ENCODE measurements around the gene DLGAP1.
A peak's percentile ranks its signal among the peaks of the same experiment; 100 is the strongest.

The DLGAP1 gene

DNA sequence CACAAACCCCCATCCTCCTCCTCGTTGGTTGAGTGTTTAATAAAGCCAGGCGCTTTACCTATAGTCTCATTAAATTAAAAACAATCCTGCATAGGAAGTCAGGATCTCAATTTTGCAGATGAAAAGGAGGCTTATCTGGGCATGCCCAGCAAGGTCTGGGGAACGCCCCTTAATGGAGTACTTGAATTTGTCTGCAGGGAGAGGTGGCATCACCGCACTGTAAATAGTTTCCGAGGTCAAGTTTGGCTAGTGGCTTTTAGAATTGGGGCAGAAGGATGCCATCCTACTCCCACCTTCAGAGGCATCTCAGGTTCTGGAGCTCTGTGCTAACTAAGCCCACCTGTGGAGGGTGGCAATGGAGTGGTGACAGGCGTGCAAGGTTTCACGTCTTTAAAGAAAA, 855.9 kb downstream of the DLGAP1 start:
- no peaks in the 10 kb centered on the region for H3K36me3 ChIP-seq (ENCODE audit: control insufficient read depth, insufficient read depth, low read length)
- peaks cover 43% of the 10 kb centered on the region for H3K4me1 ChIP-seq (ENCODE audit: control insufficient read depth, insufficient read depth, low read length)
- no peaks in the 10 kb centered on the region for H3K27me3 ChIP-seq (ENCODE audit: control insufficient read depth, insufficient read depth, low read length)
- H3K4me3 ChIP-seq (ENCODE audit: low read length): no peak overlapping the region
- H3K9me3 ChIP-seq (ENCODE audit: control insufficient read depth, low read length): no peaks in the 10 kb centered on the region
- H3K9ac ChIP-seq (ENCODE audit: low read length): no peak overlapping the region

- no peak overlapping the region for H3K4me3 ChIP-seq (ENCODE audit: low read length)
- peaks cover 42% of the 10 kb centered on the region for H3K4me1 ChIP-seq (ENCODE audit: control insufficient read depth, insufficient read depth, low read length)
- no peaks in the 10 kb centered on the region for H3K27me3 ChIP-seq (ENCODE audit: control insufficient read depth, insufficient read depth, low read length)
- H3K9me3 ChIP-seq (ENCODE audit: control insufficient read depth, low read length): no peaks in the 10 kb centered on the region
- no peaks in the 10 kb centered on the region for H3K36me3 ChIP-seq (ENCODE audit: control insufficient read depth, insufficient read depth, low read length)
- H3K9ac ChIP-seq (ENCODE audit: low read length): no peak overlapping the region
Measured at GRCh38 chr18:3598581-3598980, 856.5 kb downstream of the DLGAP1 start.

- Histone ChIP-seq H3K4me3 (ENCODE audit: low read length) (no peak overlapping the region), H3K9me3 (ENCODE audit: control insufficient read depth, low read length) (no peaks in the 10 kb centered on the region), H3K27me3 (ENCODE audit: control insufficient read depth, insufficient read depth, low read length) (no peaks in the 10 kb centered on the region), H3K9ac (ENCODE audit: low read length) (no peak overlapping the region), H3K36me3 (ENCODE audit: control insufficient read depth, insufficient read depth, low read length) (no peaks in the 10 kb centered on the region), H3K4me1 (ENCODE audit: control insufficient read depth, insufficient read depth, low read length) (peaks cover 46% of the 10 kb centered on the region)
Measured at GRCh38 chr18:3597409-3598357, 857.4 kb downstream of the DLGAP1 start.

DNA sequence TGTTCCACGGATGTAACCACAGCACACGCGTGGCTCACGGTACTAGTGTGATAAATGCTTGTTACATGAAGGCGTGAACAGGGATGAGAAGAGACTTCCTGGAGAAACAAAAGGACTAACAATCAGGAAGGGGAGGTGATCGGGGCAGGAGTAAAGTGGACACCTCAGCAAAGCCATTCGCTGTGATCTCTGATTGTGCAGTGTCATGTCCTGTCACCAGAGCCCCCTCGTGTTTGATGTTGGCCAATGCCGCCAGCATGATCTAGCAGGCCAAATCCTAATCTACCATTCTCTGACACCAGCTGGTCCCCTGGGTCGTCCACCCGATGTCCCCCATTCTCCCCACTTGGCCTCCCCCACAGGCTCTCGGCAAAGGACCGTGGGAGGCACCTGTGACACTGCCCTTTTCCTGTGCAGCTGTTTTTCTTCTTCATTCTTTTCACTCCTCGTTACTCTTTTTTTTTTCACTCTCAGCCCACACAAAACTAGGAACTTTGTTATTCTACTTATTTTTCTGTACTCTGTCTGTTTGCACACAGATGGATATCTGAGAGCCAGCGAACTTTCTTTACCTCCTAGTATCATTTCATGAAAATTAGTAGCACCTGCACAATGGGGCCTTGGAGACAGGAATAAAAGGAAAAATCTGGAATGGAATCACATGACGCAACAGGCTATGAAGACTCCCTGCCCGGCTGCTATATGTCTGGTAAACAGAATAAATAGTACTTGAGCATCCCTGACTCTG, 858.3 kb downstream of the DLGAP1 start:
- Histone ChIP-seq H3K9ac (ENCODE audit: low read length) (peak overlapping the region; percentile 62), H3K4me1 (ENCODE audit: control insufficient read depth, insufficient read depth, low read length) (peaks cover 45% of the 10 kb centered on the region), H3K4me3 (ENCODE audit: low read length) (peak overlapping the region; percentile 3), H3K36me3 (ENCODE audit: control insufficient read depth, insufficient read depth, low read length) (no peaks in the 10 kb centered on the region), H3K9me3 (ENCODE audit: control insufficient read depth, low read length) (no peaks in the 10 kb centered on the region), H3K27me3 (ENCODE audit: control insufficient read depth, insufficient read depth, low read length) (no peaks in the 10 kb centered on the region)

DNA sequence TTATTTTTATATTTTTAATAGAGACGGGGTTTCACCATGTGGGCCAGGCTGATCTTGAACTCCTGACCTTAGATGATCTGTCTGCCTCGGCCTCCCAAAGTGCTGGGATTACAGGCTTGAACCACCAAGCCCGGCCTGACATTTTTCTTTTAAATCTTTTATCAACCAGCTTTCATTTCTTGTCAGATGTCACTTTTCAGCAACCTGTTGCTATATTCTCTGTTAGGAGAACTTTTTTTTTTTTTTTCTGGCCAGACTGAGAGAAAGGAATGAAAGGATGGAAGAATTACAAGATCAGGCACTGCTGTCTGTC, 858.8 kb downstream of the DLGAP1 start:
- Histone ChIP-seq H3K9me3 (ENCODE audit: control insufficient read depth, low read length) (no peaks in the 10 kb centered on the region), H3K36me3 (ENCODE audit: control insufficient read depth, insufficient read depth, low read length) (no peaks in the 10 kb centered on the region), H3K4me1 (ENCODE audit: control insufficient read depth, insufficient read depth, low read length) (peaks cover 45% of the 10 kb centered on the region), H3K27me3 (ENCODE audit: control insufficient read depth, insufficient read depth, low read length) (no peaks in the 10 kb centered on the region), H3K9ac (ENCODE audit: low read length) (peak overlapping the region; percentile 62), H3K4me3 (ENCODE audit: low read length) (peak overlapping the region; percentile 3)

DNA sequence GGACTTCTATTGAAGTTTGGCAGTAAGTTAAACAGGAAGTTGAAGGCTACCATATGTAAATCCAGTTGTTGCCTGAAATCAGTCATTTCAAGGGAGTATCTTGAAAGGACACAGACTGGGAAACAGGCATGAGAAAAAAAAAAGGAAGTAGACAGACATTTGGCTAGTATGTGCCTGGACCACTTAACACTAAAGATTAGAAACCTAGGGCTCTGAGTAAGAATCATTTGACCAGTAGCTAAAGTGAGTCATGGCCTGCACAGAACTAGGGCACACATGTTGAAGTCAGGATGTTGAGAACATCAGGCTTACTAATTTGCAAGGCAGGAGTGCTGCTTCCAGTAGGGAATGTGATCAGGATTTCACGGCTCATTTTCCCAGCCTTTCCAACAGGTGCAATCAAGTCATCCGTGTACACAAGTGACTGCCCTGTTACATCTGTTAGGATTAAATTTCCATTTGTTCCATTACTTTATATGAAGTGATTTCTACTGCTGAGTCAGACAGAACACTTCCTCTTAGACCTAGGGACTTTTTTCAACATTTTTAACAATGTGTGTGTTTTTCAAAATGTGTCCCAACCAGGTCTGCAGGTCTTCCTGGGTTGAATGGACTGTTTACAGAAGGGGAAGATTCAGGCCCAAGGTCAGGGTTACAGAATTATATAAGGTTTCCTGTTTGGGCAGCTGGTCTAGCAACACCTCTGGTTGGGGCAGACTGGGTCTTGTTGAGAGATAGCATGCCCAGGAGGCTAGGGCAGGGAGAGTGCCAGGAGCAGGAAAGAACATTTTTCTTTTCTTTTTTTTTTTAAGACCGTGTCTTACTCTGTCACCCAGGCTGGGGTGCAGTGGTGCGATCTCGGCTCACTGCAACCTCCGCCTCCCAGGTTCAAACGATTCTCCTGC, 859.5 kb downstream of the DLGAP1 start:
- Histone ChIP-seq H3K9ac (ENCODE audit: low read length) (peak overlapping the region; percentile 92), H3K27me3 (ENCODE audit: control insufficient read depth, insufficient read depth, low read length) (no peaks in the 10 kb centered on the region), H3K4me3 (ENCODE audit: low read length) (peak overlapping the region; percentile 88), H3K36me3 (ENCODE audit: control insufficient read depth, insufficient read depth, low read length) (no peaks in the 10 kb centered on the region), H3K9me3 (ENCODE audit: control insufficient read depth, low read length) (no peaks in the 10 kb centered on the region), H3K4me1 (ENCODE audit: control insufficient read depth, insufficient read depth, low read length) (peaks cover 45% of the 10 kb centered on the region)

DNA sequence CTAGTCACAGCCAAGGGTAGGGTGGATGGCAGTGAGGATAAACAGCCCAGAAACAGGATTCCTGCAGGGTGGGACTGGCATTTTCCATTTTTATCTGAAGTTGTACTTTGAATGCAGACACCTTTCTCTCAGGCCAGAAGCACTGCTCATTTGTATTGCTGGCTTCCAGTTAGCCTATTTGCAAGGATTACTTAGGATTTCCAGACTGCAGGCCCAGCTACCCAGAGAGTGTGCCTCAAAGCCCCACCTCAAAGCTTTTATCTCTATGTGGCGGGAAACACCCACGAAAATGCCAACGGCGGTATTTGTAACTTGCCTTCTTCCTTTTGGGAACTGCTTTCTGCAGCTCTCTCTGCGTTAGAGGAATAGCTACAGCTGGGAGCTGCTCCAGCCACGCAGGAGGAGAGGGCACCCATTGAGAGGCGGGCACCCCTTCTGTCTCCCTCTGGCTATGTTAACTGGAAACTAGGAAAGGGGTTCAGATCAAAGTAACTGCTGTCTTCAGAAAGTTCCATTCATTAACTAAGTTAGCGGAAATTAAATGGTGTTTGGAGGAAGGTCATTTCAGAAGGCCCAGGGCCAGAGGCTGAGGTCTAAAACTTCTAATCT, 860.2 kb downstream of the DLGAP1 start:
- peak overlapping the region; percentile 88 for H3K4me3 ChIP-seq (ENCODE audit: low read length)
- no peaks in the 10 kb centered on the region for H3K9me3 ChIP-seq (ENCODE audit: control insufficient read depth, low read length)
- no peaks in the 10 kb centered on the region for H3K36me3 ChIP-seq (ENCODE audit: control insufficient read depth, insufficient read depth, low read length)
- H3K27me3 ChIP-seq (ENCODE audit: control insufficient read depth, insufficient read depth, low read length): no peaks in the 10 kb centered on the region
- H3K4me1 ChIP-seq (ENCODE audit: control insufficient read depth, insufficient read depth, low read length): peaks cover 45% of the 10 kb centered on the region
- H3K9ac ChIP-seq (ENCODE audit: low read length): peak overlapping the region; percentile 92

DNA sequence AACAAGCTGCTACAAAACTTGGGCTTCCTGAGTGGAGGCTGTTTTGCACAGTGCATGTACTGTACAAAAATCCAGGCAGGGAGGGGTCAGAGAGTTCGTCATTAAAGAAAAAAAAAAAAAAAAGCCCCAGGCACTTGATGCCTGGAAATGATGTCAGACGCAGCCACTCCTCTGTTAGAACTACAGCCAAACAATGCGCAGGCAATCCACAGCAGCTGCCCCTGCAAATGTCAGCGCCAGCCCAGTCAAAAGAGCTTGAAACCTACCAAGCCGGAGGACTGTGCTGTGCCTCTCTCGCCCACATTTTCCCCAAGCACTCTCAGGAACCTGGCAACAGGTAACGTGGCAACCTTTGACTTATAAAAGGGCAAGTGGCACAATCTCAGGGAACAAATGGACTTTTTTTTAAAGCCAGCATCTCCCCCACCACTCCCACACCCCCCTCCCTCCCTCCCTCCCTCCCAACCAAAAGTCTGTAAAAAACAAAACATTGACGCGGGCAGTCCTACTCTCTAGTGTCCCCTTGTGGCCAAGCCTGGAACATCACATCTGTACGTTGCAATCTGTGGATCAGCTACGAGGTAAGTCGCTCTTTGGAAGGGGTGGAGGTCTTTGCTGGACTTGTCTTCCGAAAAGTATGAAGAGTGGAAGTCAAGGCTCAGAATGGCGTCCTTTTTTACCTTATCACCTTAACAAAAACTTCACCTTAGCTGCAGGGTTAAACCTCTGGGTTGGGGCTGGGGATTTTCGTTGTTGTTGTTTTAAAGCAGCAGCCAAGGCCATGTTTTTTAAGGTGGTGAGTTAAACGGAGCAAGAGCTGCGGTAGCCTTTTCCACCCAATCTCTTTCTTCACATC, 861.0 kb downstream of the DLGAP1 start:
- no peaks in the 10 kb centered on the region for H3K9me3 ChIP-seq (ENCODE audit: control insufficient read depth, low read length)
- H3K36me3 ChIP-seq (ENCODE audit: control insufficient read depth, insufficient read depth, low read length): no peaks in the 10 kb centered on the region
- peak overlapping the region; percentile 88 for H3K4me3 ChIP-seq (ENCODE audit: low read length)
- H3K9ac ChIP-seq (ENCODE audit: low read length): peak overlapping the region; percentile 92
- peaks cover 45% of the 10 kb centered on the region for H3K4me1 ChIP-seq (ENCODE audit: control insufficient read depth, insufficient read depth, low read length)
- H3K27me3 ChIP-seq (ENCODE audit: control insufficient read depth, insufficient read depth, low read length): no peaks in the 10 kb centered on the region

DNA sequence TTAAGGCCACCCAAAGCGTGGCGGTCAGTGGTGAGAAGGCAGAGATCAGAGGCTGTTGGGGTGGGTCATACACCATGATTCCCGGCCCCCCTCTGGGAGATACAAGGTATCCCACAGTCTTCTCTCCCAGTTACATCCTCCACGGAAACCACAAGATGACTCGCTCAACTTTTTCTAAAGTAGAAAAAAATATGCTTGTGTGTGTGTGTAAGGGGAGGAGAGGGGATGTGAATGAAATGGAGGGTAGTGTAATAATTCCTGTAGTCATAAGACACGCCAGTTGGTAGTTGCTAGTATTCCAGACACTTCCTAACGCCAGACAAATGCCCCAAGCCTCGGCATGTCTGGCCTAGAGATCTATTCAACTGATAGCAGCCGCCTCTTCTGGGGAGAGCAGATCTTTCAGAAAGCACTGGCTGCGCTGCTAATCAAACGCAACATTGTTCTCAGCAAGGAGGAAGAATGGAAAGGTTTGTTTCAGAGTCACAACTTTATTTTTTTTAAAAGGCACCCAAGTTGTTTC, 861.7 kb downstream of the DLGAP1 start:
- H3K27me3 ChIP-seq (ENCODE audit: control insufficient read depth, insufficient read depth, low read length): no peaks in the 10 kb centered on the region
- H3K9me3 ChIP-seq (ENCODE audit: control insufficient read depth, low read length): no peaks in the 10 kb centered on the region
- peaks cover 45% of the 10 kb centered on the region for H3K4me1 ChIP-seq (ENCODE audit: control insufficient read depth, insufficient read depth, low read length)
- peak overlapping the region; percentile 92 for H3K9ac ChIP-seq (ENCODE audit: low read length)
- peak overlapping the region; percentile 9 for H3K4me3 ChIP-seq (ENCODE audit: low read length)
- no peaks in the 10 kb centered on the region for H3K36me3 ChIP-seq (ENCODE audit: control insufficient read depth, insufficient read depth, low read length)

DNA sequence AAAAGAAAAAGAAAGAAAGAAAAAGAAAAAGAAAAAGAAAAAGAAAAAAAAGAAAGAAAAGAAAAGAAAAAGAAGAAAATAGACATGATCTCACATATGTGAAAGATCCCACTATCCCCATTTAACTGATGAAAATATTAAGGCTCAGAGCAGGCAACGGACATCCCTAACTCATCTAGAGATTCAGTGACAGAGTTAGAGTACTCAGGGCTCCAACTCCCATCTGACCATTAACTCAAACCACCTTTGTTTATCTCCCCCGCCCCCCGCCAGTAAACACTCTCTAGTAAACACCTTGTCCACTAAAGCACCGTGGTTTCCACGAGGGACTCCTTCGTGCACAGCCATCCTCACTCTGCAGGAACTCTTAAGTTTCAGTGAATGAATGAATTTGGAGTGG, 862.2 kb downstream of the DLGAP1 start:
- H3K27me3 ChIP-seq (ENCODE audit: control insufficient read depth, insufficient read depth, low read length): no peaks in the 10 kb centered on the region
- no peaks in the 10 kb centered on the region for H3K36me3 ChIP-seq (ENCODE audit: control insufficient read depth, insufficient read depth, low read length)
- H3K9ac ChIP-seq (ENCODE audit: low read length): peak overlapping the region; percentile 92
- H3K4me3 ChIP-seq (ENCODE audit: low read length): no peak overlapping the region
- no peaks in the 10 kb centered on the region for H3K9me3 ChIP-seq (ENCODE audit: control insufficient read depth, low read length)
- peaks cover 45% of the 10 kb centered on the region for H3K4me1 ChIP-seq (ENCODE audit: control insufficient read depth, insufficient read depth, low read length)
